Measurements from ENCODE around the gene LRBA.

The LRBA gene

DNA sequence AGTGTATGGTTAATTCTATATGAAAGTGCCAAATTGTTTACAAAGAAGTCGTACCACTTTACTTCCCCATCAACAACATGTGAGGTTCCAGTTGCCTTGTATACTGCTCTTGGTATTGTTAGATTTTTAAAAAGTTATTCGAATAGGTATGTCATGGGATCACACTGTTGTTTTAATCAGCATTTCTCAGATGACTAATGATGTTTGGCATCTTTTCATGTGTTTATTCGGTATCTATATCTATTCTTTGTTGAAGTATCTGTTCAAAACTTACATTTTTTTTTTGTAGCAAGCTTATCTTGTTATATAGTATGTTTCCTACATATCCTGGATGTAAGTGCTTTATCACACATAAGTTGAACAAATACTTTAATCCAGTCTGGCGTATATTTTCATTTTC is 532.5 kb downstream of the LRBA start:
- H3K9ac ChIP-seq (ENCODE audit: low read length in 2 of 2), result no peak overlapping the region
- H3K4me1 ChIP-seq (ENCODE audit: control insufficient read depth, insufficient read depth, low read length), result no peaks in the 10 kb centered on the region
- H3K27ac ChIP-seq (ENCODE audit: low read length), result no peak overlapping the region
- no peak overlapping the region for H3K4me3 ChIP-seq (ENCODE audit: low read length in 2 of 2)
- H3K36me3 ChIP-seq (ENCODE audit: control insufficient read depth in 2 of 2, insufficient read depth in 2 of 2, low read length in 2 of 2), result no peaks in the 10 kb centered on the region
- no peaks in the 10 kb centered on the region for H3K27me3 ChIP-seq (ENCODE audit: control insufficient read depth in 1 of 2, insufficient read depth in 2 of 2, low read length in 2 of 2)
- H3K9me3 ChIP-seq (ENCODE audit: control insufficient read depth in 2 of 2, low read length in 2 of 2), result no peaks in the 10 kb centered on the region

DNA sequence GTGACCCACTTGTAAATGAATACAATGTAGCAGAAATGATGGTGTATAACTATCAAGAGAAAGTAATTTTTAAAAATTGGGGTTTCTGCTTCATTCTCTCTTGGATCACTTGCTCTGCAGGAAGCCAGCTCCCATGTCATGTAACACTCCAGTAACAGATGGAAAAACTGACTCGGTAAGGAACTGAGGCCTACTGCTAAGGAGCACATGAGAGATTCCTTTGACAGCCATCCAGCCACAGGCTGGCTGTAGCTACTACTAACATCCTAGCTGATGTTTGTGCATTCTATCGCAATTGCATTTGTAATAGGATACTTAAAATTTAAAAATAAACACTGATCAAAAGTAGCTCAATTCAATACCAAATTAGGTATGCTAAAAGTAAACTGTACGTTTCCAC is 535.4 kb downstream of the LRBA start:
- H3K36me3 ChIP-seq (ENCODE audit: control insufficient read depth in 2 of 2, insufficient read depth in 2 of 2, low read length in 2 of 2), result no peaks in the 10 kb centered on the region
- no peaks in the 10 kb centered on the region for H3K4me1 ChIP-seq (ENCODE audit: control insufficient read depth, insufficient read depth, low read length)
- no peaks in the 10 kb centered on the region for H3K9me3 ChIP-seq (ENCODE audit: control insufficient read depth in 2 of 2, low read length in 2 of 2)
- no peak overlapping the region for H3K9ac ChIP-seq (ENCODE audit: low read length in 2 of 2)
- H3K4me3 ChIP-seq (ENCODE audit: low read length in 2 of 2), result no peak overlapping the region
- no peaks in the 10 kb centered on the region for H3K27me3 ChIP-seq (ENCODE audit: control insufficient read depth in 1 of 2, insufficient read depth in 2 of 2, low read length in 2 of 2)
- no peak overlapping the region for H3K27ac ChIP-seq (ENCODE audit: low read length)

DNA sequence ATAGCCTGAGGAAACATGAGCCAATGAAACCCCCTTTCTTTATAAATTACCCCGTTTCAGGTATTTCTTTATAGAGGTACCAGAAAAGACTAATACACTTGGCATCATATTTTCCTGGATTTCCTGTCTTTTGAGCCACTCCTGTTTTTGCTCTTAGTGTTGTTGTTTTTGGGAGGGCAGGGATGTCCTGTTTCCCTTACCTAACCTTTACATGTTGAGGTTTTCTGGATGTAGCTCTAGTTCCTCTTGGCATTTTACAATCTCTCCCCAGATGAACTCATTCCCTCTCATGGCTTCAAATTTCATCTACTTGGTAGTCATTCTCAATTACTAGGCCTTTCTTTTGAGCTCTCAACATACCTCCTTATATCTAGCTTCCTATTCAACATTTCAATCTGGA is 537.2 kb downstream of the LRBA start:
- Histone ChIP-seq H3K36me3 (ENCODE audit: control insufficient read depth in 2 of 2, insufficient read depth in 2 of 2, low read length in 2 of 2) (no peaks in the 10 kb centered on the region), H3K4me3 (ENCODE audit: low read length in 2 of 2) (no peak overlapping the region), H3K9ac (ENCODE audit: low read length in 2 of 2) (no peak overlapping the region), H3K27ac (ENCODE audit: low read length) (no peak overlapping the region), H3K27me3 (ENCODE audit: control insufficient read depth in 1 of 2, insufficient read depth in 2 of 2, low read length in 2 of 2) (no peaks in the 10 kb centered on the region), H3K4me1 (ENCODE audit: control insufficient read depth, insufficient read depth, low read length) (no peaks in the 10 kb centered on the region), H3K9me3 (ENCODE audit: control insufficient read depth in 2 of 2, low read length in 2 of 2) (no peaks in the 10 kb centered on the region)

- H3K9me3 ChIP-seq (ENCODE audit: control insufficient read depth in 2 of 2, low read length in 2 of 2), result no peaks in the 10 kb centered on the region
- H3K4me3 ChIP-seq (ENCODE audit: low read length in 2 of 2), result no peak overlapping the region
- H3K27me3 ChIP-seq (ENCODE audit: control insufficient read depth in 1 of 2, insufficient read depth in 2 of 2, low read length in 2 of 2), result no peaks in the 10 kb centered on the region
- no peaks in the 10 kb centered on the region for H3K36me3 ChIP-seq (ENCODE audit: control insufficient read depth in 2 of 2, insufficient read depth in 2 of 2, low read length in 2 of 2)
- H3K4me1 ChIP-seq (ENCODE audit: control insufficient read depth, insufficient read depth, low read length), result no peaks in the 10 kb centered on the region
- H3K27ac ChIP-seq (ENCODE audit: low read length), result no peak overlapping the region
- H3K9ac ChIP-seq (ENCODE audit: low read length in 2 of 2), result no peak overlapping the region
Measured at GRCh38 chr4:150476776-150477175, 538.3 kb downstream of the LRBA start.

DNA sequence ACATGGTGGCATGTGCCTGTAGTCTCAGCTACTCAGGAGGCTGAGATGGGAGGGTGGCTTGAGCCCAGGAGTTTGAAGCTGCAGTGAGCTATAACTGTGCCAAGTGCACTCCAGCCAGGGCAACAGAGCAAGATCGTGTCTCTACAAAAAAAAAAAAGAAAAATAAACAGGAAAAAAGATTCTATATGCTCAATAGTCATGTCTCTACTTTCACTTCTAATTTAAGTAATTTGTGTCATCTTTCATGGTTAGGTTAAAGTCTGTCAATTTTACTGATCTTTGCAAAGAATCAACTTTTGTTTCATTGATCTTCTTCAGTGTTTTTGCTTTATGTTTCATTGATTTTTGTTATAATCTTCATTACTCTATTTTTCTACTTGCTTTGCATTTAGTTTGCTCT is 539.3 kb downstream of the LRBA start:
- H3K9me3 ChIP-seq (ENCODE audit: control insufficient read depth in 2 of 2, low read length in 2 of 2), result no peaks in the 10 kb centered on the region
- H3K27ac ChIP-seq (ENCODE audit: low read length), result no peak overlapping the region
- no peak overlapping the region for H3K4me3 ChIP-seq (ENCODE audit: low read length in 2 of 2)
- H3K27me3 ChIP-seq (ENCODE audit: control insufficient read depth in 1 of 2, insufficient read depth in 2 of 2, low read length in 2 of 2), result no peaks in the 10 kb centered on the region
- H3K4me1 ChIP-seq (ENCODE audit: control insufficient read depth, insufficient read depth, low read length), result no peaks in the 10 kb centered on the region
- no peaks in the 10 kb centered on the region for H3K36me3 ChIP-seq (ENCODE audit: control insufficient read depth in 2 of 2, insufficient read depth in 2 of 2, low read length in 2 of 2)
- no peak overlapping the region for H3K9ac ChIP-seq (ENCODE audit: low read length in 2 of 2)

- Histone ChIP-seq H3K4me1 (ENCODE audit: control insufficient read depth, insufficient read depth, low read length) (no peaks in the 10 kb centered on the region), H3K9me3 (ENCODE audit: control insufficient read depth in 2 of 2, low read length in 2 of 2) (no peaks in the 10 kb centered on the region), H3K36me3 (ENCODE audit: control insufficient read depth in 2 of 2, insufficient read depth in 2 of 2, low read length in 2 of 2) (no peaks in the 10 kb centered on the region), H3K9ac (ENCODE audit: low read length in 2 of 2) (no peak overlapping the region), H3K4me3 (ENCODE audit: low read length in 2 of 2) (no peak overlapping the region), H3K27ac (ENCODE audit: low read length) (no peak overlapping the region), H3K27me3 (ENCODE audit: control insufficient read depth in 1 of 2, insufficient read depth in 2 of 2, low read length in 2 of 2) (no peaks in the 10 kb centered on the region)
Measured at GRCh38 chr4:150464523-150464922, 550.6 kb downstream of the LRBA start.

GRCh38 chr4:150462743-150463142 is 552.3 kb downstream of the LRBA start:
- H3K4me1 ChIP-seq (ENCODE audit: control insufficient read depth, insufficient read depth, low read length), result no peaks in the 10 kb centered on the region
- H3K27me3 ChIP-seq (ENCODE audit: control insufficient read depth in 1 of 2, insufficient read depth in 2 of 2, low read length in 2 of 2), result no peaks in the 10 kb centered on the region
- H3K9ac ChIP-seq (ENCODE audit: low read length in 2 of 2), result no peak overlapping the region
- H3K9me3 ChIP-seq (ENCODE audit: control insufficient read depth in 2 of 2, low read length in 2 of 2), result no peaks in the 10 kb centered on the region
- H3K36me3 ChIP-seq (ENCODE audit: control insufficient read depth in 2 of 2, insufficient read depth in 2 of 2, low read length in 2 of 2), result no peaks in the 10 kb centered on the region
- no peak overlapping the region for H3K27ac ChIP-seq (ENCODE audit: low read length)
- no peak overlapping the region for H3K4me3 ChIP-seq (ENCODE audit: low read length in 2 of 2)

DNA sequence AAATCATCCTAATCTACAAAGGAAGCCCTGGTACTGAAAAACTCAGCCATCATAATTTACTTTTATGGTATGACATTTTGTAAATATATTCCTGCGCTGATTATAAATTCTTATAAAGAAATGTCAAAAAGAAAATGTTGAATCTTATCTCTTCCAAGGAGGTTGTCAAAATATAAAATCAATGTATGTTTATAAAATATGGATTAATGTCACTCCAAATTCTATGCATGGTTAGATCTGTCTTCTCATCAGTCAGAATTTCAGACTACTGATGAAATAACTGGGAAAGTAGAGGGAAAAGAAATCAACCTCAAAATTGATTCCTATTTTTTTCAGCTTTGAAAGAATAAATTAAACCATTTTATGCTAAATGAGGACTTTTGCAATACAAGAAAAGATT is 553.1 kb downstream of the LRBA start:
- H3K4me1 ChIP-seq (ENCODE audit: control insufficient read depth, insufficient read depth, low read length), result no peaks in the 10 kb centered on the region
- no peak overlapping the region for H3K4me3 ChIP-seq (ENCODE audit: low read length in 2 of 2)
- H3K9ac ChIP-seq (ENCODE audit: low read length in 2 of 2), result no peak overlapping the region
- no peaks in the 10 kb centered on the region for H3K9me3 ChIP-seq (ENCODE audit: control insufficient read depth in 2 of 2, low read length in 2 of 2)
- no peaks in the 10 kb centered on the region for H3K27me3 ChIP-seq (ENCODE audit: control insufficient read depth in 1 of 2, insufficient read depth in 2 of 2, low read length in 2 of 2)
- H3K27ac ChIP-seq (ENCODE audit: low read length), result no peak overlapping the region
- no peaks in the 10 kb centered on the region for H3K36me3 ChIP-seq (ENCODE audit: control insufficient read depth in 2 of 2, insufficient read depth in 2 of 2, low read length in 2 of 2)

DNA sequence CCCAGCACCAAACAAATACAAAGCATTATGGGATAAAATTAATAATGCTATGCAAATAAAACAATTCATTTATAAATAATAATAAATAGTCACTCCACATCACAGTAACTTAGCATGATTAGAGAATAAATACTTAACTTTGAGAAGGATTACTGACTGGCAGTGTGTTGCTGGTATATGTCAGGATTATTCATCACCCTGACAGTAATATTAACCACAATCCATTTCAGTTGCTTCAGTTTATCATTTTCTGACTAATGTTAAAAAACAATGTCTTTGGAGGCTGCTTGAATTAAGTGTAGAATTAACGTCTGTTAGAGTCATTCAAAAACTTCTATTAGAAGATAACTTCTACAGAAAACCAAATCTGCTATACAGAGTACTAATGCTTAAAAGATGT is 557.3 kb downstream of the LRBA start:
- no peaks in the 10 kb centered on the region for H3K36me3 ChIP-seq (ENCODE audit: control insufficient read depth in 2 of 2, insufficient read depth in 2 of 2, low read length in 2 of 2)
- H3K9ac ChIP-seq (ENCODE audit: low read length in 2 of 2), result no peak overlapping the region
- no peaks in the 10 kb centered on the region for H3K27me3 ChIP-seq (ENCODE audit: control insufficient read depth in 1 of 2, insufficient read depth in 2 of 2, low read length in 2 of 2)
- no peak overlapping the region for H3K4me3 ChIP-seq (ENCODE audit: low read length in 2 of 2)
- no peaks in the 10 kb centered on the region for H3K4me1 ChIP-seq (ENCODE audit: control insufficient read depth, insufficient read depth, low read length)
- H3K9me3 ChIP-seq (ENCODE audit: control insufficient read depth in 2 of 2, low read length in 2 of 2), result no peaks in the 10 kb centered on the region
- no peak overlapping the region for H3K27ac ChIP-seq (ENCODE audit: low read length)

DNA sequence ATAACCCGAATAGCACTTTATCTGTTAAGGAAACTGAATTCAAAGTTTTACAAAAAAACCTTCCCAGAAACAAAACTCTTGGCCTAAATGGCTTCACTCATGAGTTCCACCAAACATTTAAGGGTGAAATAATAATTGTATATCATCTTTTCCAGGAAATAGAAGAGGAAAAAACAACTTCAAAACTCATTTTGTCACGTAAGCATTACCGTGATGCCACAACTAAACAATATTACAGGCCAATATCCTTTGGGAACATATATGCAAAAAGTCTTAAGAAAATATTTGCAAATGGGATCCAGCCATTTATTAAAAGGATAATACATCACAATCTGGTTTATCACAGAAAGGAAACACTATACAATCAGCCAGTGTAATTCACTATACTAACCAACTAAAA is 563.2 kb downstream of the LRBA start:
- H3K9me3 ChIP-seq (ENCODE audit: control insufficient read depth in 2 of 2, low read length in 2 of 2), result no peaks in the 10 kb centered on the region
- no peaks in the 10 kb centered on the region for H3K27me3 ChIP-seq (ENCODE audit: control insufficient read depth in 1 of 2, insufficient read depth in 2 of 2, low read length in 2 of 2)
- no peaks in the 10 kb centered on the region for H3K36me3 ChIP-seq (ENCODE audit: control insufficient read depth in 2 of 2, insufficient read depth in 2 of 2, low read length in 2 of 2)
- H3K4me3 ChIP-seq (ENCODE audit: low read length in 2 of 2), result no peak overlapping the region
- no peaks in the 10 kb centered on the region for H3K4me1 ChIP-seq (ENCODE audit: control insufficient read depth, insufficient read depth, low read length)
- no peak overlapping the region for H3K27ac ChIP-seq (ENCODE audit: low read length)
- H3K9ac ChIP-seq (ENCODE audit: low read length in 2 of 2), result no peak overlapping the region

DNA sequence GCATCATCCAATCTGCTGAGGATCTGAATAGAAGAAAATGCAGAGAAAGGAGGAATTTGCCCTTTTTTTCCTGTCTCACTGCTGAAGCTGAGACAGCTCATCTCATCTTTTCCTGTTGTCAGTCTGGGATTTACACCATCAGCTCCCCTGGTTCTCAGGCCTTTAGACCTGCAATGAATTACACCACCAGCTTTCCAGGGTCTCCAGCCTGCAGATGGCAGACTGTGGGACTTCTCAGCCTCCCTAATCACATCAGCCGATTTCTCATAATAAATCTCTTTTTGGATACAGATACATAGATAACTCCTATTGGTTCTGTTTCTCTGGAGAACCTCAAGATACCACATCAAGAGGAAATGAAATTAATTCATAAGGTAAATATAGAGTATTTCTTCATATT is 567.7 kb downstream of the LRBA start:
- Histone ChIP-seq H3K9me3 (ENCODE audit: control insufficient read depth in 2 of 2, low read length in 2 of 2) (no peaks in the 10 kb centered on the region), H3K27ac (ENCODE audit: low read length) (no peak overlapping the region), H3K36me3 (ENCODE audit: control insufficient read depth in 2 of 2, insufficient read depth in 2 of 2, low read length in 2 of 2) (no peaks in the 10 kb centered on the region), H3K27me3 (ENCODE audit: control insufficient read depth in 1 of 2, insufficient read depth in 2 of 2, low read length in 2 of 2) (no peaks in the 10 kb centered on the region), H3K4me3 (ENCODE audit: low read length in 2 of 2) (no peak overlapping the region), H3K4me1 (ENCODE audit: control insufficient read depth, insufficient read depth, low read length) (no peaks in the 10 kb centered on the region), H3K9ac (ENCODE audit: low read length in 2 of 2) (no peak overlapping the region)

DNA sequence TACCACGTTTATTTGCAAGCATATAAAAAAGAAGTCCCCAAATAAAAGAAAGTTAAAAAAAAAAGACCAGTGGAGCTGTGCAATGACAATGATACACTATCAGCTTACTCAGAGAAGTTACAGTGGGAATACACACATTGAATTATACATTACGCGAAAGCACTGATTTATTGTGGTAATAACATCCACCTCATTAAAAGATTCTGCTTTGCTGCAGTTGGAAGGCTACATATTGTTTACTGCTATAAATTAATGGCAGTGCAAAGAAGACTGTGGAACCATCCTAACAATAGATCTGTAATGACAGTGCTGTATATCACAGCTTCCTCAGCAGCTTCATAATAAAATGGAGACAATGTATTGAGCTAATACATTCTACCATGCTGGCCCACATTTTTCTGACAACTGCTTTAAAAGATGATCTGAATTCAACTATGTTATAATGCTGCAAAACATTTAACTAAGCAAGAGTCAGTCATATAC is 575.6 kb downstream of the LRBA start:
- Histone ChIP-seq H3K36me3 (ENCODE audit: control insufficient read depth in 2 of 2, insufficient read depth in 2 of 2, low read length in 2 of 2) (no peaks in the 10 kb centered on the region), H3K27me3 (ENCODE audit: control insufficient read depth in 1 of 2, insufficient read depth in 2 of 2, low read length in 2 of 2) (no peaks in the 10 kb centered on the region), H3K4me3 (ENCODE audit: low read length in 2 of 2) (no peak overlapping the region), H3K9me3 (ENCODE audit: control insufficient read depth in 2 of 2, low read length in 2 of 2) (no peaks in the 10 kb centered on the region), H3K4me1 (ENCODE audit: control insufficient read depth, insufficient read depth, low read length) (no peaks in the 10 kb centered on the region), H3K27ac (ENCODE audit: low read length) (no peak overlapping the region), H3K9ac (ENCODE audit: low read length in 2 of 2) (no peak overlapping the region)

Data from stomach smooth muscle (tissue), 2 donors.